GM19467 (cell line): ENCODE measurements around the gene SYTL2.

Experiments used
- ATAC-seq: cut with Tn5 transposase; IDR thresholded peaks from one replicate; pipeline ENCODE4 v1.9.1; 2021; ENCODE audit warnings: mild to moderate bottlenecking, moderate library complexity; ENCODE audit not compliant: unreplicated experiment

SYTL2 gene

GRCh38 chr11:85828640-85828978, 17.7 kb upstream of the SYTL2 start:
- no peak for ATAC-seq

- ATAC-seq, result no peak
These were observed 17.1 kb upstream of the SYTL2 start for GRCh38 chr11:85827748-85828639.

- no peak for ATAC-seq
These were observed 15.3 kb upstream of the SYTL2 start for GRCh38 chr11:85826116-85826855.

DNA sequence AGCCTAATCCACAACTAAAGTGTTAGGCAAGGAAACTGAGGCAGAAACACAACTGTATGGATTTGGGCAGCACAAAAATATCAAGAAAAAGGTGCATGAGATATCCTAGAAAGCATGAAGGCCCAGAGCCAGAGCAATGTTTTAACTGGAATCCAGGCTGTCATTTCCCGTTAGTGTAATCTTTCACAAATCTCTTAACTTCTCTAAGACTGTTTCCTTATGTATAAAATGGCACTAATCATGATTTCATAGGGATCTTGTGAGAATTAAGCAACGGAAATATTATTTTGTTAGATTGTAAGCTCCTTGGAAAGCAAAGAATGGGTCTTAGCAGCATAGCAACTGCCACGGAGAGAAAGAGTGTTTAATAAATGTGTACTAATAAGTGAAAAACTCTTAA, 14.7 kb upstream of the SYTL2 start:
- ATAC-seq, result no peak

- ATAC-seq, result no peak
These were observed 12.9 kb upstream of the SYTL2 start for GRCh38 chr11:85823816-85824215.

GRCh38 chr11:85822814-85823213, 11.9 kb upstream of the SYTL2 start:
- ATAC-seq, result no peak

DNA sequence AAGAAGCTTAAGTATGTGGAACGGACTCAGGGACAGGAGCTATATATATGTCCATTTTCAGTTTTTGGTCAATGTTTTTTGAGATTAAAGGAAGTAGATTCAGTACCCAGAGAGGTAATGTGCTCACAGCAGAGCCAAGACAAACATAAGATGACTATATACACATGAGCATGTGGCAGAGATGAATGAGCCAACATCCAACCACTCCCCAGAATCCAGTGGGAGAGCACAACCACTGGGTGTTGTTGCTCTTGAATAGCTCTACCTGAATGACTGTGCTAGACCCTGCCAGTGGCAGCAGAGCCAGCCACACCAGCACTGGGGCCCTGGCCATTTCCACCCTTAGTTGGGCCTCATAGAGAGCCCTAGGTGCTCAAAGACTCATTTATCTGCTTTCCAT, 10.7 kb upstream of the SYTL2 start:
- no peak for ATAC-seq

DNA sequence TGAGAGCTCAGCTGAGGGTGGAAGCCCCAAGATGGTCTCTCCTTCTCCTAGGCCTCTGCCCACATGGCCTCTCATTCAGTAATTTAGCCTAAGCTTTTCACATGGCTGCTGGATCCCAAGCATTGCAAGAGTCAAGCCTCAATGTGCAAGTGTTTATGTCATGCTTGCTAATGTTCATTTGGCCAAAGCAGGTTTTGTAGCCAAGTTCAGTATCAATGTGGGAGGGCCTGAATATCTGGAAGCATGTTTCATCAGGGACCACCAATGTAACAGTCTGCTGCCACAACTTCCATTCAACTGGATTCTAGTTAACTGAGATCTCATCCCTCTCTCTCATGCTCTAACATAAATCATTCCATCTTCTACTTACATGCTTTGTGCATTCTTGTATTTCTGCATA, 8.5 kb upstream of the SYTL2 start:
- ATAC-seq, result no peak

DNA sequence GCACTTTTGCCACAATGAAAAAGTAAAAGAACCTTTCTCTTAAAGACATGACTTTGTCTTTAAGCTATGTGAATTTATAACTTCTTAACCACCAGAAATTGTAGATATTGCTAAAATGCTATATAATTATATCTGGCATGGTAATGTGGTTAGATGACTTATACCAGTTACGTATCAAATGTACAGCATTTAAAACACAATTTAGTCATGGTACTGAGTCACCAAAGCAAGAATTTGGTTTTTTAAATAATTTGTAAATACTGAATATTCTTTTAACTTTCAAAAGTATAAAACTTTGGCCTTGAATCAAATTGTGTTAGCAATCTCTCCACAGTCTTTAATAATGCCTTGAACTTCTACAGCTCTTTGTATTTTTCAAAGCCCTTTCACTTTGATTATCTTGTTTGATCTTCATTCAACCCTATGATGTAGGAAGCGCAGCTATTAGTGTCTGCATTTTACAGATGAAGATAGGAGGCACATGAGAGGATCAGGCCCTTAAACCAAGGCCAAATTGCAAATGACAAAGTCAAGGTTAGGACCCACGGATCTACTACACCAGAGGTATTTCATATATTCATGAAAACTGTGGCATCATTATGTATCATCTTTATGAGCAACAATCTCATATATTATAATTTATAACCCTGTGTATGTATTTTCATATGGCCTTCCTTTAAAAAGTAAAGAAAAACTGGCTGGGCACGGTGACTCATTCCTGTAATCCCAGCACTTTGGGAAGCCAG, 4.4 kb upstream of the SYTL2 start:
- ATAC-seq, result no peak

GRCh38 chr11:85813721-85814120, 2.8 kb upstream of the SYTL2 start:
- no peak for ATAC-seq

GRCh38 chr11:85811624-85812023, 683 bp upstream of the SYTL2 start:
- no peak for ATAC-seq

- no peak for ATAC-seq
These were observed 445 bp downstream of the SYTL2 start for GRCh38 chr11:85810521-85810870.

DNA sequence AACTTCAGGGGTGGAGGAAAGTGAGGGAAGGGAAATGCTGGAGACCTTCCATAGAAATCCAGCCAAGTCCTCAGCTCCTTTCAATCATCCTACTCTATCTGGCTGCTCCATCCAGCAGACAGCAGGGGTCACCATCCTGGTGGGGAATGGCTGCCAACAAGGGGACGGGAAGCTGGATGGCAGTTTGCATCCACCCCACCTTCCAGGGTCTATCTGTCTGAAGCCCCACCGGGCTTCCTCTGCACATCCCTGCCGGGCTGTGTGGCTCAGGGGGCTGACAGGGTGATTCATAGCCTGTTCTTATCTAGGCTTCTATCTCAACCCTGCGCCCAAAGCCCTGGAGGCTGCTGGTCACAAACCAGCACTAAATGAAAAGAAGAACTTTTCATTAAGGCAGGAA, 1.1 kb downstream of the SYTL2 start:
- ATAC-seq, result no peak

DNA sequence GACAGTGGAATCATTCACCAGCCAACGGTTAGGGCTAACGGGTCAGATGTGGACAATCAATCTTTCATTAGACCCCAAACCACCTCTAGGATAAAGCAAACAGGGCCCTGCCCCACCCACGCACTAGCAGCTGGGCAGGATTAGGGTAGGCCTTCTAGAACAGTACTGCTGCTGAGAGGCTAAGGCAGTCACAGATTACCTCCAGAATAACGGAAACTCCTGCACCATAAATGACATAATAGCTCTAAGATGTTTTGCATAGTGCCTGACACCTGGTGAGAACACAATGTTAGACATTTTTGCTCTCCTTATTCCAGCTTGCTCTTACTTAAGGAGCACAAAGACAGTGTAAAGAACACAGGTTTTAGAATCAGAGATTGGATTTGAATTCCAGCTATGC, 1.8 kb downstream of the SYTL2 start:
- ATAC-seq, result no peak

GRCh38 chr11:85806876-85807275, 4.1 kb downstream of the SYTL2 start:
- ATAC-seq, result no peak

GRCh38 chr11:85806016-85806415, 4.9 kb downstream of the SYTL2 start:
- ATAC-seq, result no peak

DNA sequence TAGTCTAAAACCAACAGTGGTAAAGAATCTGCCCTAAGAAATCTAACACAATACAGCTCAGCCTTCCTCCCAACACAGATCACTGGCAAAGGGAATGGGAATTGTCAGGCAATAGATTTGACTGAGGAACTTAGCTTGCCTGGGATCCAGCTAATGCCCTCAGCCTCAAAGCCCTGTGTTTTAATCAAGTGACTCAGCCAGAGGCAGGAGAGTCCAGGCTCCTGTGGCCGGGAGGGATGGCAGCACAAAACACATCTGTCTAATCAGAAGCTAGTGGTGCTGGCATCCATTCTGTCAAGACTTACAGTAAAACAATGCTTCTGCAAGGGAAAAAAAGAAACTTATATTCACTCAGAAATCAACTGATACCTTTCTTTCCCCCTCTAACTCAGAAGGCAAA, 5.6 kb downstream of the SYTL2 start:
- ATAC-seq, result no peak

DNA sequence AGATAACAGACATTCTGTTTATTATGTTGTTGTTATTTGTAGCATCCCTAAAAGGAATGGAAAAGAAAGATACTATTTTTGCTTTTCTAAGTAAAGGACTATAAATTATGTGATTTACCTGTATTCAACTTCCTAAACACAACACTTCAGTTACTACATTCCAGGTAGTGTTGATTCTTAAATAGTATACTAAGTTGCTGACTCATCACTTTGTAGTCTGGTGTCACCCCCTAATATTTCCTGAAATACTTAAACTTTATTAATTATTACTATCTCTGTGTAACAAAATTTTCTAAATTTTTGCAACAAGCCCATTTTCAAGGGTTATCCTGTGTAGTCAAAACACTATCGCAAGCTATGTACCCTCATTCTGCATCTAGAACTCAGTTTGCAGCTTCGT, 7.0 kb downstream of the SYTL2 start:
- no peak for ATAC-seq

- no peak for ATAC-seq
These were observed 7.6 kb downstream of the SYTL2 start for GRCh38 chr11:85803303-85803702.

GRCh38 chr11:85801527-85801926, 9.4 kb downstream of the SYTL2 start:
- ATAC-seq, result no peak

DNA sequence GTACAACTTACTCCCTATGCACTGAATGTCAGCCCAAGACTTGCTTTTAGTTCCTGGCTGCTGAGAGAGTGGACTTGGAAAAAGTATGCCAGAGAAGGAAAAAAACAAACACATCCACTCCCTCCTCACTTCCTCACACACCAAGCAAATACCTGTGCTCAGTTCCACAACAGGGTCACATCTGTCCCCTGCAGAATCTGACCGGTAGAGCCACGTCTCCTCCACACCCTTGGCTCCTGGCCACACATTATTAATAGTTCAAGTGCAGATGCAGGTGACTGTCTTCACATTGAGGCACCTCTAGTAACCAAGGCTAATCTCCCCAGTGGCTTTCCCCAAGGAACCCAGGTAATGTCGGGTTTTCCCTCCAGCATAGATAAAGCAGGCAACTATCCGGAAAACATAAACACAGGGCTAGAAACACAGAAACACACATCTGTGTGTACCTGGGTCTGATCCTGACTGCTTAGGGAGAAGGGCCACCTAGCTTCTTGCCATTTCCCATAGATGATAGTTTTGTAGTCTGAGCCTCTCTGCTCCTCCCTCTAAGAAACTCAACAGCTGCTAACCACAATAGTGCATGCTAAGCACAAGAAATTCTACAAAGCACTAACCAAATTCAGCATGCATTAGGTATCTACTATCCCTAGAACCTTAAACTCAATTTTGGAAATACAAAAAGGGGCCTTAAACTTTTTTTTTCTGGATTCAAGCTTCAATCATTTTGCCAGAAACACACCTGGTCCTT, 10.2 kb downstream of the SYTL2 start:
- no peak for ATAC-seq
